IPS-20b (cell line): ENCODE measurements around the gene SLC34A1.

Source experiments
- H3K27ac ChIP-seq: one replicate; pipeline ENCODE4 v1.5.1; 2013; ENCODE audit warnings: low read length
- H3K27me3 ChIP-seq: 2 replicates; pipeline ENCODE4 v1.6.1; 2013; ENCODE audit warnings: mild to moderate bottlenecking, low read length, inconsistent platforms; ENCODE audit not compliant: insufficient read depth
- H3K36me3 ChIP-seq: 2 replicates; pipeline ENCODE4 v1.6.1; 2013; ENCODE audit warnings: low read depth, mild to moderate bottlenecking, inconsistent platforms, low read length, moderate library complexity; ENCODE audit not compliant: insufficient read depth
- H3K4me1 ChIP-seq: 2 replicates; pipeline ENCODE4 v1.6.1; 2013; ENCODE audit warnings: mild to moderate bottlenecking, control low read depth, inconsistent platforms, low read length, moderate library complexity; ENCODE audit not compliant: insufficient read depth
- H3K4me3 ChIP-seq: 2 replicates; pipeline ENCODE4 v1.5.1; 2013; ENCODE audit warnings: mild to moderate bottlenecking, low read length, inconsistent platforms
- H3K9ac ChIP-seq: 2 replicates; pipeline ENCODE4 v1.6.1; 2013; ENCODE audit warnings: low read depth, mild to moderate bottlenecking, inconsistent platforms, low read length, moderate library complexity
- H3K9me3 ChIP-seq: 2 replicates; pipeline ENCODE4 v1.6.1; 2013; ENCODE audit warnings: mild to moderate bottlenecking, low read depth, low read length, inconsistent platforms; ENCODE audit not compliant: insufficient read depth

The SLC34A1 gene

GRCh38 chr5:177364159-177364962 lies 19.9 kb upstream of the SLC34A1 start:
- Histone ChIP-seq H3K9me3 (no peaks in the 10 kb centered on the region), H3K36me3 (no peaks in the 10 kb centered on the region), H3K9ac (no peak overlapping the region), H3K4me3 (no peak overlapping the region), H3K27ac (no peak overlapping the region), H3K4me1 (peaks cover 15% of the 10 kb centered on the region; the same call in 1 of the 2 replicates), H3K27me3 (peaks cover 40% of the 10 kb centered on the region)

DNA sequence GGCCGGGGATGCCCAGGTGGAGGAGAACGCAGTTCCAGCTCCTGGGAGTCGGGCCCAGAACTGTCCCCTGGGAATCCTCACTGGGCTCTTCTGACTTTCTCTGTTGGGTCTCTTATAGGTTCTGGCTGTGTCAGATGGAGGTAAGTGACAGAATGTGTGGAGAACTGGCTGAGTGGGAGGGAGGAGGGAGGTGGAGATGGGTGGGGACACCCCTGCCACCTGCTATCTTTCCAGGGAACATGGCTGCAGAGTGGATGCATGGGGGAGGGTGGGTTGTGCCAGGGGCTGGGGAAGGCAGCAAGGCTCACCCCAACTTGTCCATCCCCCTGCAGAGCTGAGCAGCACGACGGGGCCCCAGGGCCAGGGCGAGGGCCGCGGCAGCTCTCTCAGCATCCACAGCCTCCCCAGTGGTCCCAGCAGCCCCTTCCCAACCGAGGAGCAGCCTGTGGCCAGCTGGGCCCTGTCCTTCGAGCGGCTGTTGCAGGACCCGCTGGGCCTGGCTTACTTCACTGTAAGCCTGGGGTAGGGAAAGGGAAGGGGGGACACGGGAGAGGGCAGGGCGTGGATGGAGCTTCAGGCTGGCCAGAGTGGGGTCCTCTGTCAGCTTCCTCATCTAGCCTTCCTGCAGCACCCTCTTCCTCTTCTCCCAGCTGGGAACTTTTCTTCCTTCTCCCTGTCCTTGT lies 18.2 kb upstream of the SLC34A1 start:
- Histone ChIP-seq H3K4me3 (peak overlapping the region; percentile 76), H3K9me3 (no peaks in the 10 kb centered on the region), H3K27ac (peak overlapping the region; percentile 80), H3K9ac (peak overlapping the region; percentile 80), H3K27me3 (peaks cover 40% of the 10 kb centered on the region), H3K4me1 (peaks cover 18% of the 10 kb centered on the region; the same call in 1 of the 2 replicates), H3K36me3 (no peaks in the 10 kb centered on the region)

DNA sequence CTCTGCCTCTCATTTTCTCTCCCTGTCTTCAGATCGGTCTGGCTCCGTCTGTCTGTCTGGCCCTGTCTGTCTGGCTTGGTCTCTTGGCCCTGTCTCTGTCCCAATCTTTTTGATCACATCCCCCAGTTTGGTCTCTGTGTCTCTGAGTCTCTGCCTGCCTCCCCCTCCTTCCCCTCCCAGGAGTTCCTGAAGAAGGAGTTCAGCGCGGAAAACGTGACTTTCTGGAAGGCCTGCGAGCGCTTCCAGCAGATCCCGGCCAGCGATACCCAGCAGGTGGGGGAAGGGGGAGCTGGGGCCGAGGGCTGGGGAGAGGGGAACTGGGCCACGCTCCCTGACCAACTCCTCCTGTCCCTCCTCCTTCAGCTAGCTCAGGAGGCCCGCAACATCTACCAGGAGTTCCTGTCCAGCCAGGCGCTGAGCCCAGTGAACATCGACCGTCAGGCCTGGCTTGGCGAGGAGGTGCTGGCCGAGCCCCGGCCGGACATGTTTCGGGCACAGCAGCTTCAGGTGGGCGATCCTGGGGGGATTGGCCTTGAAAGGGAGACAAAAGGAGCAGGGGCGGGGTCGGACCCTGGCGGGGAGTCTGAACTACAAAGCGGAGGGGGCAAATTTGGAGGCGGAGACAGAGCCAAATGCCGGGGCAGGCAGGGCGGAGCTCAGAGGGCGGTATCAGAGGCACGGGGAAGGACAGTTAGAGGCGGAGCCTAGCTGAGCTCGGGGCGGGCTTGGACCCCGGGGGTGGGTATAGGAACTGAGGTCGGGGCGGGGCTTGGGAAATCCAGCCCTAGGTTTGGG lies 17.5 kb upstream of the SLC34A1 start:
- H3K9me3 ChIP-seq: no peaks in the 10 kb centered on the region
- peak overlapping the region; percentile 76 for H3K4me3 ChIP-seq
- H3K9ac ChIP-seq: peak overlapping the region; percentile 80
- H3K27me3 ChIP-seq: peaks cover 40% of the 10 kb centered on the region
- peaks cover 18% of the 10 kb centered on the region; the same call in 1 of the 2 replicates for H3K4me1 ChIP-seq
- H3K27ac ChIP-seq: peak overlapping the region; percentile 80
- H3K36me3 ChIP-seq: no peaks in the 10 kb centered on the region

GRCh38 chr5:177367323-177367848 lies 16.8 kb upstream of the SLC34A1 start:
- Histone ChIP-seq H3K4me1 (peaks cover 15% of the 10 kb centered on the region; the same call in 1 of the 2 replicates), H3K9me3 (no peaks in the 10 kb centered on the region), H3K9ac (peak overlapping the region; percentile 33; the same call in 1 of the 2 replicates), H3K27ac (no peak overlapping the region), H3K4me3 (peak overlapping the region; percentile 76), H3K36me3 (no peaks in the 10 kb centered on the region), H3K27me3 (peaks cover 33% of the 10 kb centered on the region)

DNA sequence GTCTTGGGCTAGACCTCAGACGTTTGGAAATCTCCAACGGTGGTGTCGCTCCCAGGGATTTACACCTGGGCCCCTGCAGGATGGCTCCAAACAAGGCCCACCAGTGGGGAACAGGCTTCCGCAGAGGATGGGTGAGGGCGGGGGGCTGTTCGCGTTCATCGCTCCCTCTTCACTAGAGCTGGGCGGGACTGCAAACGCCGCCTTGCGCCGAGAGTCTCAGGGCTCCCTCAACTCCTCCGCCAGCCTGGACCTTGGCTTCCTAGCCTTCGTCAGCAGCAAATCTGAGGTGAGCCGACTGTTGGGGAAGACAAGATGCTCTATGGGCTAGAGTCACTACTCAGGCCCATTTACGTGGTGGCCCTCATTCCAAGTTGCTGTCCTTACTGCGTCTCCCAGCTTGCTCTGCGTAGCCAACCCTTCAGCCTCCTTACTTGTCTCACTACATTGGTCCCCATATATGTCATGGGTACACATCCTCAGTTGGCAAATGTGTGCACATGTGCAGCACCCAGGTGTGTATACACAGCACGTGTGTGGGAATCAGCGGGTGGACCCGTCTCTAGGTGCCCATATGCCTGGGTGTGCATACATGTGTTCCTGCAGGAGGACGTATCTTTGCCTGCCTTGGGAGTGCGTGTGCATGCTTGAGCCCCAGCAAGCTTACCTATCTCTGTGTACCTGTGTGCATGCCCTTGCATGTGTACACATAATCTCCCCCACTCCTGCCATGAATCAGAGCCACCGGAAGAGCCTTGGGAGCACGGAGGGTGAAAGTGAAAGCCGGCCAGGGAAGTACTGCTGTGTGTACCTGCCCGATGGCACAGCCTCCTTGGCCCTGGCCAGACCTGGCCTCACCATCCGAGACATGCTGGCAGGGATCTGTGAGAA lies 16.0 kb upstream of the SLC34A1 start:
- H3K27ac ChIP-seq: no peak overlapping the region
- no peaks in the 10 kb centered on the region for H3K9me3 ChIP-seq
- peaks cover 14% of the 10 kb centered on the region; the same call in 1 of the 2 replicates for H3K4me1 ChIP-seq
- peak overlapping the region; percentile 76; the same call in 1 of the 2 replicates for H3K4me3 ChIP-seq
- H3K36me3 ChIP-seq: no peaks in the 10 kb centered on the region
- H3K27me3 ChIP-seq: peaks cover 28% of the 10 kb centered on the region
- no peak overlapping the region for H3K9ac ChIP-seq

- no peak overlapping the region for H3K4me3 ChIP-seq
- peaks cover 22% of the 10 kb centered on the region for H3K27me3 ChIP-seq
- no peaks in the 10 kb centered on the region for H3K36me3 ChIP-seq
- H3K9ac ChIP-seq: no peak overlapping the region
- no peak overlapping the region for H3K27ac ChIP-seq
- H3K9me3 ChIP-seq: no peaks in the 10 kb centered on the region
- H3K4me1 ChIP-seq: peaks cover 17% of the 10 kb centered on the region; the same call in 1 of the 2 replicates
Measured at GRCh38 chr5:177368869-177369644, 15.2 kb upstream of the SLC34A1 start.

DNA sequence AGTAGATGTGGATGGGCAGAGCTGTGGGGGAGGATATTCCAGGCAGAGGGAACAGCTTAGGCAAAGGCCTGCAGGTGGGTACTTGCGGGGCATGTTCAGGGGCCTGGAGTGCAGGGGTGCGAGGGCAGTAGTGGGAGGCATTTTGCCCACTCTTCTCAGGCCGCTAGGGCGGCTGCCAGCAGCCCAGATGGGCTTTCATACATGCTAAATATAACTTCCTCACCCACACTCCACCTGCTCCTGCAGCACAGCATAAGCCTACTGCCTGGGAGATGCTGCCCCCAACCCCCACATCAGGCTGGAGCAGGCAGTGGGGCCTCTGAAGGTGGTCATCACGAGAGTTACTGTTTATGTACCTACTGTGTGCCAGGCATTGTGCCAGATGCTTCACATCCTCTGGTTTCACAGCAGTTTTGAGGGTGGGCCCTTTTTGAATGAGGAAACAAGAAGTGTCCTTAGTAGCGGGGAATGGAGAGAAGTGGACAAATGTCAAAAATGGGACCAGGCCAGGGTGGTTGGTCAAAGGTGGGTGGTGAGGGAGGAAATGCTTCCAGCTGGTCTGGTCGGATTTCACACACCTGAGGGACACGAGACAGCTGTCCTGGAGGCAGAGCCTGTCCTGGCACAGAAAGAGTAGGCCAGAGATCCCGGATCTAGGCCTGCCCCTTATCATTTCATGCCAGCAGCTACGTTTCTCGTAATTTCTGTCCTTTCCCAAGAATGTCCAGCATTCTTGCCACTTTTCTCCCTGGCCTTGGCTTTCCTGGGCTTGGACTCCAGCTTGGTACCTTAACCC lies 14.4 kb upstream of the SLC34A1 start:
- Histone ChIP-seq H3K9ac (peak overlapping the region; percentile 51; the same call in 1 of the 2 replicates), H3K4me3 (no peak overlapping the region), H3K27me3 (peaks cover 17% of the 10 kb centered on the region), H3K36me3 (no peaks in the 10 kb centered on the region), H3K9me3 (no peaks in the 10 kb centered on the region), H3K27ac (no peak overlapping the region), H3K4me1 (peaks cover 19% of the 10 kb centered on the region; the same call in 1 of the 2 replicates)

GRCh38 chr5:177370488-177371119 lies 13.6 kb upstream of the SLC34A1 start:
- H3K36me3 ChIP-seq: no peaks in the 10 kb centered on the region
- no peak overlapping the region for H3K27ac ChIP-seq
- peak overlapping the region; percentile 74; the same call in 1 of the 2 replicates for H3K4me3 ChIP-seq
- peaks cover 17% of the 10 kb centered on the region; the same call in 1 of the 2 replicates for H3K4me1 ChIP-seq
- peaks cover 17% of the 10 kb centered on the region for H3K27me3 ChIP-seq
- H3K9me3 ChIP-seq: no peaks in the 10 kb centered on the region
- H3K9ac ChIP-seq: peak overlapping the region; percentile 51; the same call in 1 of the 2 replicates
